GM23248 (cell line): ENCODE data around the gene KCNAB1.

Experiments used
- EZH2 ChIP-seq: fragments of 200-600 bp; sonication (generic); IDR thresholded peaks from 2 replicates; pipeline ENCODE4 v1.6.1; 2018; ENCODE audit warnings: antibody characterized with exemption, mild to moderate bottlenecking; ENCODE audit not compliant: insufficient read depth, poor library complexity, severe bottlenecking
- EZH2phosphoT487 ChIP-seq: fragments of 200-600 bp; sonication (generic); IDR thresholded peaks from 2 replicates; pipeline ENCODE4 v1.6.1; 2018; ENCODE audit warnings: antibody characterized with exemption, moderate library complexity, mild to moderate bottlenecking, low read depth; ENCODE audit not compliant: insufficient read depth

GRCh38 chr3:156215751-156216150 is 95.4 kb downstream of the KCNAB1 start:
- TF ChIP-seq EZH2 = no peak
- no peak for TF ChIP-seq EZH2phosphoT487
